ENCODE results near the gene ZSCAN1. TPM values are rescaled to one million over a fixed set of nuclear protein-coding genes. Genes with fewer than 3 reads are reported as not detected.

Gene ZSCAN1
- total RNA-seq, 1 experiment from 2014 or later = 1.2 TPM

DNA sequence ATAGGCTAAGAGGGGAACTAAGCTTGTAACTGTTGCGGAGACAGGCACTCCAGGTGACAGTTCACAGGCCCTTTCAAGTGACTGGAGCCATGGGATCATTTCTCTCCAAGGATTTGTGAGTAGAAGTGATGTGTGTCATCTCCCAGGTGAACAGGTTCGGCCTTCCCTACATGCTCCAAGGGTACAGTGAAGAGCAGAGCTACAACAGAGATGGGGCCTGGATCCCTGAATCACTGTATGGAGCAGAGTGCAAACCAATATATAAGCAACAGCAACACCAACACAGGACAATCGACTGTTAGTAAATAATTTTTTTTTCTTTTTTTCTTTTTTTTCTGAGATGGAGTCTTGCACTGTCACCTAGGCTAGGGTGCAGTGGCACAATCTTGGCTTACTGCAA is 49.2 kb downstream of the ZSCAN1 start:
- DNase-seq (ENCODE audit: low read depth) = no peak

DNA sequence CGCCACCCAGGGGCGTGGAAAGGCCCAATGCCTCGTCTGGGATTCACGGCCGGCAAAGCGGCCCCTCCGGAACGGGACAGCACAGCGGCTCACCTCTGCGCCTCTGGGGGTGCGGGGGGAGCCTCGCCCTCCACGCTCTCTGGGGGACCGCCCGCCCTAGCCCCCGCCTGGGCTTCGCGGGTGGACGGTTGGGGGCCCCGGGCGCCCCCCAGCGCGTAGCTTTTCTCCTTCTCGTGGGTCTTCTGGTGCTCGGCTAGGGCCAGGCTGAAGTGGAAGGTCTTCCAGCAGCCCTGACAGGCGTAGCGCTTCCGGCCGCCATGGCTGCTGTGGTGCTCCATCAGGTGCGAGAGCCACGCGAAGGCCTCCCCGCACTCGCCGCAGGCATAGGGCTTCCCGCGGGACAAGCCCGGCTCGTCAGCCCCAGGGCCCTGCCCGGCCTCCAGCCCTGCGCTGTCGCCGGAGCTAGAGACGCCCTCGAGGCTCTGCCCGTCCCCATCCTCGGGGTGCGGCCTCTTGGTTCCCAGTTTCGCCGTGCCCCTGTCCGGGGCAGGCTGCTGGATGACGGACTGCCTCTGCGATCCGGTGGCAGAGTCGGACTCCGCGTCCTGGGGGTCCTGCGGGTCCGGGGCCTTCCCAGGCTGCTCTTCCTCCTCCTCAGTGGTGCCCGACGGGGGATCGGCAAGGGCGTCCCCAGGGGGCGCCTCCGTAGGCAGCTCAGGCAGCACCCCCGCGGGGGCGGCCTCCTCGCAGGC is 50.9 kb downstream of the ZSCAN1 start:
- DNase-seq (ENCODE audit: low read depth) = no peak

DNA sequence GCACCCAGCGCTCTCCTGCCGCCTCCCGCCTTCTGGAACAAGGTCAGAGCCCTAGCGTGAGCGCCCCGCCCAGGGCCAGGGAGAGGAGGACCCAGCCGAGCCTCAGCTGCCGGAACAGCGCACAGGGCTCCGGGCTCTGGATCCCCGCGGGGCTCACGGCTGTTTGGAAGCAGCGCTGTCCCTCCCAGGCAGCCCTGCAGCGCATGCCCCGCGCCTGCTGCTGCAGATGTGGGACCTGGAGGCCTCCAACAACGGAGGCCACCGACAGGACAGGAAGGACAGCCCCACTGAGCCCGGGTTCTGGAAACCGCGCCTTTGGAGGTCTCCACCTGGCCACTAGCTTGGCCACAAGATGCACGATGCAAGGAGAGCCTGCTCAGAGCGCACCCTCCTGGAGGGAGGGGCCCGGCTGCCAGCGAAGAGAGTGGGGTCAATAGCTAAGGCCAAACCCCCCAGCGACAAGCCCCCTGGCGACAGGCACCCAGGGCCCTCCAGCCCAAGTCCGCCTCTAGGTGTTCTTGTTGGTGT is 51.6 kb downstream of the ZSCAN1 start:
- DNase-seq (ENCODE audit: low read depth) = no peak

DNA sequence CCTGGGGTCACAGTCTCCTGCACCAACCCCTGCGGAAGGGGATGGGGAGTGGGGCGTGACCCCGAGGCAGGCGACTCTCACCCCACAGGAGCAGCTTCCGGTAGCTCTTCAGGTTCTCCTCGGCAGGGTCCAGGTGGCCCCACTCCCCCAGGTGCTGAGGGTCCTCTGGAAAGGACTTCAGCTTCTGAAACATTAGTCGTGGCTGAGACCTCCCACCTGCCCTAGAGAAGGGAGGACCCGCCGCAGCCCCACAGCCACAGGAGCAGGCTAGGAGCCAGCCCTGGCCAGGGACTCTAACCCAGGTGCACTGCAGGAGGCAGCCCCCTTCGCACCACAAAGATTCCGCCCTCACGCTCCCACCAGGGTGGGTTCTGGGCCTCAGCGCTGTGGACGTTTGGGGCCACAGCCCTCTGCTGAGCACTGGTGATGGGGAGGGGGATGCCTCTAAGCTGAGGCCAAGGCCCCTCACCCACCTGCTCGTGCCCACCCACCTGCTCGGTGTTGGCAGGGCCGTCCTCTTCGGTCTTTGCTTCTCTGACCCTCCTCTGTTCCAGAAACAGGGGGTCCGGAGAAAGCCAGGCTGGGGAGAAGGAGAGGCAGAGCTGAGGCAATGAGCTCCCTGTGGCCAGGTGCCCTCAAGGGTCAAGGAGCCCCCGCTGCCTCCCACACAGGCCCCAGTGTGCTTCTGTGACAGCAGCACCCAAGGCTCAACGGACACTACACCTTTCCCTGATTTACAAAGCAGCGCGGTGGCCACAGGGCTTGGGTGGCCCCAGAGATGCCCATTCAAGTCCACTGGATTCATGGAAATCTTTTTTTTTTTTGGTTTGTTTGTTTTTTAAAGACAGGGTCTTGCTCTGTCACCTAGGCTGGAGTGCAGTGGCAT is 53.2 kb downstream of the ZSCAN1 start:
- DNase-seq (ENCODE audit: low read depth) = no peak

DNA sequence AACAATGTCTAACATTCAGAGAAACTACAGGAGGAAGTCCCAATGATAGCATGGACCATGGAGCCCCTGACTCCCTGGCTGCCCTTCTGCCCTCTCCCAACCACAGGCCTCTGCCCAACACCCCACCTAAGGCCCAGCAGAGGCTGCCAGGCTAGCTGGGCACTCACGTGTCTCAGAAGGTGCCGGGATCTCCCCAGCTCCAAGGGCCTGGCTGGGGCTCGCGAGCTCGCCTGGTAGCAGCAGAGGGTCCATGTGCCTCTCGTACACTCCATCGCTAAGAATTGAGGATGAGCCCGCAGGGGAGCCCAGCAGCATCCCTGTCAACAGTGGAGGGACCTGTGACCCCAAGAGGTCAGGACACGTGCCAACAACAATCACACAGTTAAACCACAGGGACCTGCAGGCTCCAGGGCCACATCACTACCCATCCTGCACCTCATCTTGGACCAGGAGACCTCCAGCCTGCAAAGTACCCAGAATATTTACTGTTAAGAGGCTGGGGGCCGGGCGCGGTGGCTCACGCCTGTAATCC is 54.8 kb downstream of the ZSCAN1 start:
- DNase-seq (ENCODE audit: low read depth) = no peak

DNA sequence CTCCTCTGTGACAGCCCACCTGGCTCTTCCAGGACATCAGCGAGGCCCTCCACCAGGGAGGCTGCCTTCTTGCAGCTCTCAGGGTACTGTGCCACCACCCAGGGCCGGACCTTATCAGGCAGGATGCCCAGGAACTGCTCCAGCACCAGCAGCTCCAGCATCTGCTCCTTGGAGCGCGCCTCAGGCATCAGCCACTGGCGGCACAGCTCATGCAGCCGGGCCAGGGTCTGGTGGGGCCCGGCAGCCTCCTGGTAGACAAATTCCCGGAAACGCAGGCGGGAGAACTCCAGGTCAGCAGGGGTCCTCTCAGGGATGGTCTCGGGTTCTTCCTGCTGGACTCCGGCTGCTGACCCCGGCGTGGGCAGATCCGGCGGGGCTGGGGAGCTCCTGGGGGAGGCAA is 56.0 kb downstream of the ZSCAN1 start:
- no peak for DNase-seq (ENCODE audit: low read depth)

DNA sequence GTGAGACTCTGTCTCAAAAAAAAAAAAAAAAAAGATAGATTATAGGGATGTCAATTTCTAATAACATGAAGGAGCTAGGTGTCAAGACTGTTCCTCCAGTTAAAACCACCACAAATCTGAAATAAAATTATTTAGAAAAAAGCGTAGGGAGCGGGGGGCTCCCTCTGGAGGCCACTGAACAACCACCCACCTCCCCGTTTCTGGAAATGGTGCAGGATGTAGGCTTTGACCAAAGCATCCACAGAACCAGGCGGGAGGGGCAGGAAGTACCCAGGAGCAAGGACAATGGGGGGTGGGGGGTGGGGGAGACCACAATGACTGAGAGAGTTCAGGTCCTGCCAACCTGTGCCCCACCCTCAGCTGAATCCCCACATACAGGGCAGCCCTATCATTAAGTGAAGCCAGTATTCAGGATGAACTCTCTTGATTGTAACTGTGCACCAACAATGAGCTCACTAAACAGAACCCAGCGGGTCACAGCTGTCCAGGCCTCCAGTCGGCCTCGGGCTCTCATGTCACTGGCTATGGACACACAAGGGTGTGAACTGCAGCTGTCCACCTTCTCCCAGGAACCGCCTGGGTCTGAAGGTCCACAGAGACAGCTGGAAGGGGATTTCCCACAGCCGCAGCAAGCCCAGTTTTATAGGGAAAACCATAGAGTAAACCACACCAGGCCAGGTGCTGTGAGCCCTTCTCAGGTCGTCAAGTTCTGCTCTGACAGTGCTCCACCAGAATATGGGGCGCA is 57.6 kb downstream of the ZSCAN1 start:
- DNase-seq (ENCODE audit: low read depth) = no peak

DNA sequence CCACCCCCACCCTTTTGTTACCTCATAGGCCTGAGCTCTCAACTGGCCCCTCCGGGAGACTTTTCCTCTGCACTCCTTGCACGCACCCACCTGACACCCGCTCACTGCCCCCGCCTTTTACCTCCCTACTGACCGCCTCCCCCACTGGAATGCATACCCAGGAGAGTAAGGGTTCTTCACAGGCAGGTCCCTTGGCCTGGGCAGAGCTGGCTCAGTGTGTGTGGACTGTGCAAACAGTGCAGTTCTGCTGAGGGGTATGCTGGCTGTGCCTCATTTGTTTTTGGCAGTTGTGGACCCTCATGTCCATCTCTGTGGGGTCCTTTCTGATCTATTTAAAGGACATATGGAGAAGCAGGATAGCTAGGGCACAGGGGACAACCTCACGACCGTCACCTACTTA is 59.2 kb downstream of the ZSCAN1 start:
- DNase-seq (ENCODE audit: low read depth) = no peak

DNA sequence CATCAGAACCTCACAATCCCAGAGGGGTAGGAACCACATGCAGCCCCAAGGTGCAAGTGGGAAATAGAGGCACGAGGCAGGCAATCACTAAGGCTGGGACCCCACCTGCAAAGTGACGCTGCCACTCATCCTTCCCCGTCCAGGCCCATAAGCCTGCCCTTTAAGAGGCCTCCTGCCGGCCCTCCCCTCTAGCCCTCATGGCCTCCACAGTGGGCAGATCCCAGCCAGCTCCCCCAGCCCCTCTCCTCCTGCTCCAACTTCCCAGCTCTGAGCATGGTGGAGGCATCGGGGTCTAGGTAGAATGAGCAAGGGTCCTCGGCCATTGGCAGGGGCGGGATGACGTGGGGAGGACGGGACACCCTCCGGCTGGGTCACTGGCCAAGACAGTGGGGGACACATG is 61.5 kb downstream of the ZSCAN1 start:
- DNase-seq (ENCODE audit: low read depth) = no peak

DNA sequence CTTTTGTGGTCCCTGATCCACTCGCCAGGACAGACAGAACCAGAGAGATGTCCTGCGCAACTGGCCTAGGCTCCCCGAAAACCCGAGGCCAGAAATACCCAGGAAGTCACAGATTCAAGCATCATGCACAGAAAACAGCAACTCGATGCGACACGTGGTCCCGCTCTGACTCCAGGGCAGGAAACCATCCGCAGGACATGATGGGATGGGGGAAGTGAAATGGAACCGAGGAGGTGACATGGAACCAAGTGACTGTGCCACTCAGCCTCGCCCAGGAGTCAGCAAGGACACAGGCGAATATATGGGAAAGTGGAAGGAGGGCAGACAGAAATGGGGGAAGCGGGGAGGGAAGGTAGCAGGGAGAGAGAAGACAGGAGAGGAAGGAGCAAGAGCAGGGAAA is 63.1 kb downstream of the ZSCAN1 start:
- DNase-seq (ENCODE audit: low read depth) = no peak

DNA sequence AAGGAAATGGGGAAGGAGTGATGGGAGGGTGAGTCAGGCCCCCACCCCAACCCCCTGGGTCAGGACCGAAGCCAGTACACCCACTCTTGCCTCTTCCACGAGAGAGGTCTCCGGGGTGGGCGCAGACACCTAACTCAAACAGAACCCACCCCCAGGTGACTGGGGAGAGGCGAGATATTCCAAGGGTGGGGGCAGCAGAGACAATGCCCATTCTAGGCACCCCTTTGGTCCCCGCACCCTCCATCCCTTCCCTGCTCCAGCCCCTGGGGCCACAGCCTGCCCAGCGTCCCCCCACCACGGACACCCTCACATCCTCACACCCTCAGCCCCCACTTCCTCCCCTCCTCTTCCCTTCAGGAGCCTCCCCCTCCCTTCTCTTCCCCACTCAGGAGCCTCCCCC is 63.5 kb downstream of the ZSCAN1 start:
- no peak for DNase-seq (ENCODE audit: low read depth)

DNA sequence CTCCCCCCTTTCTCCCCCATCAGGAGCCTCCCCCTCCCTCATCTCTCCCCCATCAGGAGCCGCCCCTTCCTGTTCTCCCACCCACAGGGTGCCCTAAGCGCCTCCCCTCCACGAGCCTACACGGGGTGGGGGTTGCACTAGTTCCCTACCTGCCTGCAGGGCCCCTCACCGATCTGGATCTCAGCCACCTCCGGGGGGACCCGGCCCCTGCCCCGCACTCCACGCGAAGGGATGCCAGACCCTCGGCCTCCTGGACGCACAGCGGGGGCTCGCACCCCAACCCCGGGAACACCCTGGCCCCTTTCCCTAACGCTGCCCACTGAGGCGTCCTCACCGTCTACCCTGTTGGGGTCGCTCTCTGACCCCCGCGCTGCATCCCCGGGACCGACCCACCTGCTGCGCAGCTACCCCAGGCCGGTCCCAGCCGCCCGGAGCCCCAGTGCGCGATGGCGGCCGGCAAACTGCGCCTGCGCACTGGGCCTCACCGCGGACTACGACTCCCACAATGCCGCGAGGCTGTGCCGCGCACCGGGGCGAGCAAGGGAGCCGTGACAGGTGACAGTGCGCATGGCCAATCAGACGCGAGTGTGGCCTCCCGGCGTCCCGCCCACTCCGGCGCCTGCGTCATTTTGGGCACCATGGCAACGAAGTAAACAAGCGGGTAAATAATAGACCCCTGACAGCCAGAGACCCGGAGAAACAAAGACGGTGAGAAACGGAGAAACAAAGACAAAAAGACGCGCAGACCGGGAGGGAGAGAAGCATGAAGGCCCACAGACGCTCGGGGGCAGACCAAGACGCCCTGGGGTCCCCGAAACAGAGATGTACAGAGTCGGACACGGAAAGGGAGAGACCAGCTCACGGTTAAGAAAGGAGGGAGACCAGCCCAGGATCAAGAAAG is 64.2 kb downstream of the ZSCAN1 start, which contains the start of gene ZSCAN18:
Gene ZSCAN18 (minus strand): TSS at position 451 of the 901 bp plus-strand sequence. CDS start 7,964 bp downstream, outside the sequence.
- peak; percentile 94 for DNase-seq (ENCODE audit: low read depth)

DNA sequence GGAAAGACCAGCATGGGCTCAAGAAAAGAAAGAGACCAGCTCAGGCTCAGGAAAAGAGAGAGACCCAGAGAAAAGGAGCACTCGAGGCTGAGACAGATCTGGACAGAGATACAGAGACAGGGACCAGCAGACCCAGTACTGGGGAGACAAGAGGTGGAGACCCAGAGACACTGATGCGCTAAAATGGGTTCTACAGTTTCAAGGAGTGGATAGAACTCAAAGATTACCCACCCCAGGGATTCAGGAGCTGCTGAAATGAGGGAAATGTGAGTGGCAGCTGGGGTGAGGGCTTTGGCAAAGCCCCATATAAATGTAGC is 64.8 kb downstream of the ZSCAN1 start:
- DNase-seq (ENCODE audit: low read depth) = no peak

Other genes with a start within 250 kb of the ZSCAN1 start
- 0.69 and 0.84 TPM in 2 replicates for gene ZNF552, start 219.1 kb upstream of the ZSCAN1 start, total RNA-seq (2014; rRNA removed; shearing (Covaris generic))
- gene ZNF587B, start 203.7 kb upstream of the ZSCAN1 start, total RNA-seq (2014; rRNA removed; shearing (Covaris generic)) = 8.3 and 8.5 TPM in 2 replicates
- gene ZNF587, start 184.2 kb upstream of the ZSCAN1 start, total RNA-seq (2014; rRNA removed; shearing (Covaris generic)) = 6.5 and 19.6 TPM in 2 replicates
- gene ZNF814, start 145.0 kb upstream of the ZSCAN1 start, total RNA-seq (2014; rRNA removed; shearing (Covaris generic)) = 0.64 and 2.2 TPM in 2 replicates
- 11.2 and 11.6 TPM in 2 replicates for gene ZNF417, start 117.4 kb upstream of the ZSCAN1 start, total RNA-seq (2014; rRNA removed; shearing (Covaris generic))
- 6.6 and 7.0 TPM in 2 replicates for gene ZNF418, start 98.6 kb upstream of the ZSCAN1 start, total RNA-seq (2014; rRNA removed; shearing (Covaris generic))
- 4.8 and 6.7 TPM in 2 replicates for gene ZNF256, start 86.3 kb upstream of the ZSCAN1 start, total RNA-seq (2014; rRNA removed; shearing (Covaris generic))
- not detected in 2 replicates for gene C19orf18, start 59.5 kb upstream of the ZSCAN1 start, total RNA-seq (2014; rRNA removed; shearing (Covaris generic))
- 13.2 and 13.4 TPM in 2 replicates for gene ZNF606, start 31.2 kb upstream of the ZSCAN1 start, total RNA-seq (2014; rRNA removed; shearing (Covaris generic))
- 1.8 and 2.0 TPM in 2 replicates for gene ZNF135, start 25.3 kb downstream of the ZSCAN1 start, total RNA-seq (2014; rRNA removed; shearing (Covaris generic))
- 33.3 and 39.8 TPM in 2 replicates for gene ZSCAN18, start 64.2 kb downstream of the ZSCAN1 start, total RNA-seq (2014; rRNA removed; shearing (Covaris generic))
- 9.8 and 14.6 TPM in 2 replicates for gene ZNF329, start 116.8 kb downstream of the ZSCAN1 start, total RNA-seq (2014; rRNA removed; shearing (Covaris generic))
- gene ZNF274, start 149.0 kb downstream of the ZSCAN1 start, total RNA-seq (2014; rRNA removed; shearing (Covaris generic)) = 23.7 and 26.7 TPM in 2 replicates
- gene ZNF544, start 194.9 kb downstream of the ZSCAN1 start, total RNA-seq (2014; rRNA removed; shearing (Covaris generic)) = 47.3 and 65.4 TPM in 2 replicates
- gene ZNF8, start 244.9 kb downstream of the ZSCAN1 start, total RNA-seq (2014; rRNA removed; shearing (Covaris generic)) = 3.7 and 7.1 TPM in 2 replicates

Data from M059J (cell line).